Progenitor cell of endocrine pancreas (in vitro differentiated cells): Measurements from ENCODE around the gene UFC1. TPM values are rescaled to one million over a fixed set of nuclear protein-coding genes. Genes with fewer than 3 reads are reported as not detected.

ENCODE experiments used
- DNase-seq: peaks from one replicate; pipeline ENCODE4 v3.0.0; 2021; ENCODE audit warnings: low spot score; ENCODE audit not compliant: unreplicated experiment
- H3K27ac Mint-ChIP-seq: 2 replicates; pipeline ENCODE4 v1.8.0; 2021; ENCODE audit warnings: mild to moderate bottlenecking, moderate library complexity, mixed read lengths
- H3K27me3 Mint-ChIP-seq: 2 replicates; pipeline ENCODE4 v1.8.0; 2021; ENCODE audit warnings: mixed read lengths
- H3K36me3 Mint-ChIP-seq: 2 replicates; pipeline ENCODE4 v1.8.0; 2022; ENCODE audit warnings: mixed read lengths; ENCODE audit not compliant: insufficient read depth
- H3K4me1 Mint-ChIP-seq: 2 replicates; pipeline ENCODE4 v1.8.0; 2021; ENCODE audit warnings: low read depth, mixed read lengths
- H3K4me3 Mint-ChIP-seq: 2 replicates; pipeline ENCODE4 v1.8.0; 2021; ENCODE audit warnings: low read depth, mild to moderate bottlenecking, moderate library complexity, mixed read lengths
- H3K9me3 Mint-ChIP-seq: 2 replicates; pipeline ENCODE4 v1.8.0; 2021; ENCODE audit warnings: low read depth, mixed read lengths
- total RNA-seq: library from RNA; stranded (reverse); gene quantifications from 2 replicates; pipeline ENCODE4 v1.2.1, GENCODE V29; 2021
- TF ChIP-seq, protein P1 (sequence below): fragments of 200-600 bp; sonication (generic); IDR thresholded peaks from one replicate; pipeline ENCODE4 v1.5.0; 2021; ENCODE audit warnings: antibody characterized with exemption, mild to moderate bottlenecking; ENCODE audit not compliant: unreplicated experiment

The UFC1 gene
- total RNA-seq, 1 donor from 2014 or later, result 139 TPM

GRCh38 chr1:161172349-161172748 is 18.6 kb downstream of the UFC1 start:
- Mint-ChIP-seq H3K27ac (no peak overlapping the region), H3K4me1 (peaks cover 10% of the 10 kb centered on the region), H3K4me3 (no peak overlapping the region), H3K27me3 (no peaks in the 10 kb centered on the region), H3K36me3 (peaks cover 21% of the 10 kb centered on the region), H3K9me3 (no peaks in the 10 kb centered on the region)
- TF ChIP-seq, protein P1, sequence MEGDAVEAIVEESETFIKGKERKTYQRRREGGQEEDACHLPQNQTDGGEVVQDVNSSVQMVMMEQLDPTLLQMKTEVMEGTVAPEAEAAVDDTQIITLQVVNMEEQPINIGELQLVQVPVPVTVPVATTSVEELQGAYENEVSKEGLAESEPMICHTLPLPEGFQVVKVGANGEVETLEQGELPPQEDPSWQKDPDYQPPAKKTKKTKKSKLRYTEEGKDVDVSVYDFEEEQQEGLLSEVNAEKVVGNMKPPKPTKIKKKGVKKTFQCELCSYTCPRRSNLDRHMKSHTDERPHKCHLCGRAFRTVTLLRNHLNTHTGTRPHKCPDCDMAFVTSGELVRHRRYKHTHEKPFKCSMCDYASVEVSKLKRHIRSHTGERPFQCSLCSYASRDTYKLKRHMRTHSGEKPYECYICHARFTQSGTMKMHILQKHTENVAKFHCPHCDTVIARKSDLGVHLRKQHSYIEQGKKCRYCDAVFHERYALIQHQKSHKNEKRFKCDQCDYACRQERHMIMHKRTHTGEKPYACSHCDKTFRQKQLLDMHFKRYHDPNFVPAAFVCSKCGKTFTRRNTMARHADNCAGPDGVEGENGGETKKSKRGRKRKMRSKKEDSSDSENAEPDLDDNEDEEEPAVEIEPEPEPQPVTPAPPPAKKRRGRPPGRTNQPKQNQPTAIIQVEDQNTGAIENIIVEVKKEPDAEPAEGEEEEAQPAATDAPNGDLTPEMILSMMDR, result no peak
- no peak for DNase-seq

- H3K27me3 Mint-ChIP-seq, result no peaks in the 10 kb centered on the region
- H3K27ac Mint-ChIP-seq, result no peak overlapping the region
- H3K4me3 Mint-ChIP-seq, result no peak overlapping the region
- DNase-seq, result no peak
- H3K36me3 Mint-ChIP-seq, result peaks cover 21% of the 10 kb centered on the region
- H3K4me1 Mint-ChIP-seq, result peaks cover 14% of the 10 kb centered on the region
- TF ChIP-seq, protein P1, result no peak
- no peaks in the 10 kb centered on the region for H3K9me3 Mint-ChIP-seq
Measured at GRCh38 chr1:161172776-161173376, 19.1 kb downstream of the UFC1 start.

DNA sequence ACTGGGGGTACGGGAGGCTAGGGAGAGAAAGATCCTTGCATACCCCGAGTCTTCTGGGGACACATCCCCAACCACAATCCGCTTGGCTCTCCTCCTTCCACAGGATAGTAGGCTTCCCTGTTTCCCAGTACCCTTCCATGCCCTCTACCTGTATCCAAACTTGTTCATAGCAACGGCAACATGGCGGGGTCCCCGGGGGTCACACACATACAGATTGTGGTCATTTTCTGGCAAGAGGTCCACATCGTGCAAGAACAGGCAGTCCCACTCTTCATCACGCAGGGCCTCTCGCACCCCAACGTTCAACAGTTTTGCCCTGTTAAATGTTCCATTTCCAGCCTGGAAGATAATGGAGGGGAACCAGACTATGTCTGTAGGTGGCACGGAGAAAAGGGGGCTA is 19.9 kb downstream of the UFC1 start:
- peaks cover 21% of the 10 kb centered on the region for H3K36me3 Mint-ChIP-seq
- no peaks in the 10 kb centered on the region for H3K9me3 Mint-ChIP-seq
- no peak for DNase-seq
- H3K27ac Mint-ChIP-seq, result no peak overlapping the region
- H3K4me3 Mint-ChIP-seq, result no peak overlapping the region
- peaks cover 17% of the 10 kb centered on the region for H3K4me1 Mint-ChIP-seq
- no peaks in the 10 kb centered on the region for H3K27me3 Mint-ChIP-seq
- TF ChIP-seq, protein P1, result no peak

- Mint-ChIP-seq H3K4me3 (no peak overlapping the region), H3K4me1 (peaks cover 17% of the 10 kb centered on the region), H3K36me3 (peaks cover 16% of the 10 kb centered on the region), H3K27me3 (no peaks in the 10 kb centered on the region), H3K27ac (peak overlapping the region; percentile 50), H3K9me3 (no peaks in the 10 kb centered on the region)
- TF ChIP-seq, protein P1, result no peak
- no peak for DNase-seq
Measured at GRCh38 chr1:161174911-161175310, 21.1 kb downstream of the UFC1 start.

GRCh38 chr1:161175771-161176453 is 22.1 kb downstream of the UFC1 start:
- Mint-ChIP-seq H3K4me1 (peaks cover 17% of the 10 kb centered on the region), H3K27me3 (no peaks in the 10 kb centered on the region), H3K36me3 (peaks cover 16% of the 10 kb centered on the region), H3K4me3 (peak overlapping the region; percentile 97), H3K27ac (peak overlapping the region; percentile 98), H3K9me3 (no peaks in the 10 kb centered on the region)
- DNase-seq, result no peak
- TF ChIP-seq, protein P1, result no peak
